OCI-M1 (cell line): ENCODE measurements around the gene TNFSF13.
A peak's percentile ranks its signal among the peaks of the same experiment; 100 is the strongest.

Experiments used
- DNase-seq: peaks from one replicate; lab custom pipeline; 2025; lab: John Stamatoyannopoulos, UW

The TNFSF13 gene

DNA sequence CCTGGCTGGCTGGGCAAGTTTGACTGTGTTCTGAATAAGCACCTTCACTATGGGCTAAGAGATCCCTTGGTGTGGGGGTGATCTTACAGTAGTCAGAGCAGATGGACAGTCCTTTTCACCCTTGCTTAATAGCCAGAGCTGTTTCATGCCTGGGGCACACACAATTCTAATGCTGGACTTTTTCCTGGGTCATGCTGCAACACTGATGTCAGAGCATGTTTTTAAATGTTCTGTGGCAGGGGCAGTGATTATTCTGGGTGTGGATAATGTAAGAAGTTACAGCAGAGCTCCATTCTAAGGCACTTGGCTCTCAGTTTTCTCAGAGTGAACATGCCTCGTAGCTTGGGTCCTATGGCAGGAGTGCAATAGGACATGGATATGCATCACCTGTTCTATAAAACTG, 16.9 kb downstream of the TNFSF13 start:
- DNase-seq, result no peak

GRCh38 chr17:7575959-7576358, 17.4 kb downstream of the TNFSF13 start:
- DNase-seq, result no peak

DNA sequence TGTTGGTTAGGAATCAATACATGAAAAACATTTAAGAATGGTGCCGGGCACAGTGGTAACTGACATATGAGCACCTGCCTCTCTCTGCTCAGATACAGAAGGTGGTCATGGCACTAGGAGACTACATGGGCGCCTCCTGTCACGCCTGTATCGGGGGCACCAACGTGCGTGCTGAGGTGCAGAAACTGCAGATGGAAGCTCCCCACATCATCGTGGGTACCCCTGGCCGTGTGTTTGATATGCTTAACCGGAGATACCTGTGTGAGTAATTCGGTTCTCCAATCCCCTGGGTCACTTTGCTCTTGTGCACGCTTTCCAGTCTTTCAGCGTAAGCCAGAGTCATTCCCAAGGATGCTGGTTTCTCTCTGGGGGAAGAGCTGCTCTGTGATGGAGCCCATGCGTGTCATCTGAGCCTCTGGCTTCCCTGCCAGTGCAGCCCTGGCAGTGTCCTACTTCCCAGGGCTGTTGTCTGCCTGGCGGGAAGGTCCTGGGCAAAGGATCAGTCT, 17.9 kb downstream of the TNFSF13 start:
- no peak for DNase-seq

- DNase-seq, result no peak
Measured at GRCh38 chr17:7577327-7578199, 19.0 kb downstream of the TNFSF13 start.

GRCh38 chr17:7579001-7579833, 20.7 kb downstream of the TNFSF13 start, which contains the start of gene CD68:
Gene CD68 (plus strand): TSS chr17:7579638. CDS start chr17:7579678, 40 bp downstream.
- DNase-seq, result peak; percentile 99

- peak; percentile 47 for DNase-seq
Measured at GRCh38 chr17:7579834-7580603, 21.5 kb downstream of the TNFSF13 start.

DNA sequence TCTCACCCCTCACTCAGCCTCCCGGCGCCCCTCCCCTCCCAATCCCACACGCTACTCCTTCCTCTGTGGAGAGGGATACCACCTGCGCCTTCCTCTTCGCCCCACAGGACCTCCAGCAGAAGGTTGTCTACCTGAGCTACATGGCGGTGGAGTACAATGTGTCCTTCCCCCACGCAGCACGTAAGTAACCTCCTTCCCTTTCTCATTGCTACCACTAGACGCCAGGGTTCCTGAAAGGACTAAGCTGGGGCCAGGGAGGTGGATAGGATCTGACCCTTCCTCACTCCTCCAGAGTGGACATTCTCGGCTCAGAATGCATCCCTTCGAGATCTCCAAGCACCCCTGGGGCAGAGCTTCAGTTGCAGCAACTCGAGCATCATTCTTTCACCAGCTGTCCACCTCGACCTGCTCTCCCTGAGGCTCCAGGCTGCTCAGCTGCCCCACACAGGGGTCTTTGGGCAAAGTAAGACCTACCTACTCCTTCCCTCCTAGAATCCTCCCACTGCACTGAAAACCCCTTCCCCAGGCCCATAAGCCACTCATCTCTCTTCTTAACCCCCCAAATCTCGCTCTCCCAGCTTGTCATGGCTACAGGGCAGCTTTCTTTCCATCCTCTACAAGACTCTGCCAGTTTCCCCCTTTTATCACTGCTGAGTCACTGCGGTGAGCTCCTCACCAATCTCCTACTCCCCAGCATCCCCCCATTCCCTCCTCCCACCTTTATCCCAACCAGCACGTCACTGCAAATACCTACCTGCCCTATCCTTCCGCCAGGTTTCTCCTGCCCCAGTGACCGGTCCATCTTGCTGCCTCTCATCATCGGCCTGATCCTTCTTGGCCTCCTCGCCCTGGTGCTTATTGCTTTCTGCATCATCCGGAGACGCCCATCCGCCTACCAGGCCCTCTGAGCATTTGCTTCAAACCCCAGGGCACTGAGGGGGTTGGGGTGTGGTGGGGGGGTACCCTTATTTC, 22.3 kb downstream of the TNFSF13 start:
- DNase-seq, result peak; percentile 44

- DNase-seq, result no peak
Measured at GRCh38 chr17:7582396-7583252, 24.1 kb downstream of the TNFSF13 start.

GRCh38 chr17:7583253-7584109, 24.9 kb downstream of the TNFSF13 start, which contains the start of gene MPDU1:
Gene MPDU1 (plus strand): TSS chr17:7583852. CDS start chr17:7583863, 11 bp downstream.
- peak; percentile 99 for DNase-seq

DNA sequence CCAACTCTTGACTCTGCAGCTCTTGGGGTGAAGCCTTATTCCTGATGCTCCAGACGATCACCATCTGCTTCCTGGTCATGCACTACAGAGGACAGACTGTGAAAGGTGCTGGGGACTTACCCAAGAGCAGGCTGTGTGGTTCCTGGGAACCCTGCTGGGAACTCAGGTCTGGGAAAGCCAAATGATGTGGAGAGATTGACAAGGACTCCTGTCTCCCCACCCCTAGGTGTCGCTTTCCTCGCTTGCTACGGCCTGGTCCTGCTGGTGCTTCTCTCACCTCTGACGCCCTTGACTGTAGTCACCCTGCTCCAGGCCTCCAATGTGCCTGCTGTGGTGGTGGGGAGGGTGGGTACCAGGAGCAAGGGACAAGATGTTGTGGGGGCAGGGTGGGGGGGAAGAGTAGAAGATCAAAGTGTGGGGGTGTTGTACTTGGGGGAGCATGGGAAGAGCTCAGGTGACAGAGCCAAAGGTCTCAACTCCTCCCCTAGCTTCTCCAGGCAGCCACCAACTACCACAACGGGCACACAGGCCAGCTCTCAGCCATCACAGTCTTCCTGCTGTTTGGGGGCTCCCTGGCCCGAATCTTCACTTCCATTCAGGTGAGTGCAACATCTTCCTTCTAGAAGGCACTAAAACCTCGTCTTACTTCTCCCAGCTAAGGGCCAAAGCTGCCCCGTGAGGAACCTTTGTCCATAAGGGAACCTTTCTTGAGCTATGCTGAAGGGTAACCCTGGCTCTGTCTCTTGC, 28.3 kb downstream of the TNFSF13 start:
- no peak for DNase-seq

DNA sequence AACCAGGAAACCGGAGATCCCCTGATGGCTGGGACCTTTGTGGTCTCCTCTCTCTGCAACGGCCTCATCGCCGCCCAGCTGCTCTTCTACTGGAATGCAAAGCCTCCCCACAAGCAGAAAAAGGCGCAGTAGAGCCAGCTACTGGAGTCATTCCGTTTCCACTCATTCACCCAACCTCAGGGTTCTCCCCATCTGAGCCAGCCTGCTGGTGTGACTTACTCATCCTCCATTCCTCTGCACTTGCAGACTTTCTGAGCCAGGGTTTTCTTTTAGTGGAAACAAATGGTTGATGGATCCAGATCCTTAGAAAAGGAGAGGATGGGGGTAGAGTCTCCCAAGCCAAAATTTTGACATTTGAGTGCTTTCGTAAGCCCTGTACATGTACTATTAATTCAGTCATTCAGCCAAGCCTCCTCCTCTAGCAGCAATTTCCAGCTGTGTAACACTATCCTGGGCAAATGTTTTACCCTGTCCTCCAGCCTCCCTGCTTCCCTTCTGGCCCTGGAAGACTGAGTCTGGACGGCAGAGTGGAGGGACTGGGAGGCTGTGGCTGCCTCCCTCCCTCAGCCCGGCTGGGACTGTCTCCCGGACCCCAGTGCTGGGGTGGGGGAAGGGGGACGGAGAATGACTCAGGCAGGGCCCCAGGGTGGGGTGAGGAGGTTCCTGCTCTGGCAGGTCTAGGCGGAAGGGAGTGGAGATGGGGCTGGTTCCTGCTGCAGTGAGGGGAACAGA, 29.0 kb downstream of the TNFSF13 start:
- no peak for DNase-seq

GRCh38 chr17:7588553-7589203, 30.1 kb downstream of the TNFSF13 start:
- DNase-seq, result no peak

- no peak for DNase-seq
Measured at GRCh38 chr17:7589204-7589868, 30.8 kb downstream of the TNFSF13 start.

- no peak for DNase-seq
Measured at GRCh38 chr17:7589891-7590691, 31.5 kb downstream of the TNFSF13 start, which contains the start of gene SOX15. Gene SOX15 (minus strand): TSS chr17:7590094. CDS start chr17:7589676, 418 bp downstream.

DNA sequence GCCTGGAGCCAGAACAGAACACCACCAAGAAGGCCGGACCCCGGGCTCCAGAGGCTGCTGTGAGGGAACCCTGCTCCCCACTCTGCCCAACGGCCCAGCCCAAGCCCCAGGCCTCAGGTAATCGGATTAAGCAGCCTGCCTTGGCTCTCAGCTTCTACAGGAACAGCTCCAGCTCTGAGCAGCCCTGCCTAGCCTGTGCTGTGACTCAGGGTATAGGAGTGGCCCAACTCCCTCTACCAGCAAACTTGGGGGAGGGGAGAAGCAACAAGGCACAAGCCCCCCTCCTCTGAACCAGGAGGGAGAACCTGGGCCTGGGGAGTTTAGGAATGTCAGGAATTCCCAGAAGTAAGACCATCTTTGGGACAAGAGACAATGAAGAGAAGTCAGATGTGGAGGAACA, 32.2 kb downstream of the TNFSF13 start:
- DNase-seq, result no peak
